ENCODE results near the gene CUL9. TPM values are rescaled to one million over a fixed set of nuclear protein-coding genes. Genes with fewer than 3 reads are reported as not detected.

Gene CUL9
- total and polyA plus RNA-seq, 2 donors (not counting 1 experiment from before 2014, with no cell fraction given), result 6.7 to 32.2 TPM

DNA sequence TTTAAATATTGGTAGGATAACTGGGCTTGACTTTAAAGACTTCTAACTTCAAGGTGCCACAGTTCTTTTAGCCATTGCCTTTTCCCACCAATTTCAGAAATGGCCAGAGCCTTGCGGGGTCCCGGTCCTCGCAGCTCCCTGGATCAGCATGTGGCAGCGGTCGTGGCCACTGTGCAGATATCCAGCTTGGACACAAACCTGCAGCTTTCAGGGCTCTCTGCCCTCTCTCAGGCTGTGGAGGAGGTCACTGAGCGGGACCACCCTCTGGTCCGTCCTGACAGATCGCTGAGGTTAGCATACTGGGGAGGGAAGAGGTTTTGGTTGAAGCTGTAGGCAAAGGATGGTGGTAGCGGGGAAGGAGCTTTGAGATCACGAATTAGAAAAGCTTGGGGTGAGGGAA is 6.4 kb downstream of the CUL9 start:
- no peaks in the 10 kb centered on the region for H3K9me3 ChIP-seq (ENCODE audit: control insufficient read depth, insufficient read depth, low read depth, low read length)
- H3K4me3 ChIP-seq (replicated peaks in 1 of 4; ENCODE audit: control extremely low read depth in 1 of 4, insufficient read depth in 1 of 4, low read depth in 3 of 4, low read length in 4 of 4), result no peak overlapping the region
- H3K36me3 ChIP-seq (ENCODE audit: control insufficient read depth, insufficient read depth, low read length), result peaks cover 26% of the 10 kb centered on the region
- no peaks in the 10 kb centered on the region for H4K20me1 ChIP-seq (ENCODE audit: control insufficient read depth, extremely low read depth, insufficient read depth, low read length)
- no peak for DNase-seq (ENCODE audit: low read depth in 2 of 2)
- TF ChIP-seq EZH2 (IDR thresholded peaks at IDR 0.05; ENCODE audit: low read length, missing control alignments), result no peak
- TF ChIP-seq, protein P1, sequence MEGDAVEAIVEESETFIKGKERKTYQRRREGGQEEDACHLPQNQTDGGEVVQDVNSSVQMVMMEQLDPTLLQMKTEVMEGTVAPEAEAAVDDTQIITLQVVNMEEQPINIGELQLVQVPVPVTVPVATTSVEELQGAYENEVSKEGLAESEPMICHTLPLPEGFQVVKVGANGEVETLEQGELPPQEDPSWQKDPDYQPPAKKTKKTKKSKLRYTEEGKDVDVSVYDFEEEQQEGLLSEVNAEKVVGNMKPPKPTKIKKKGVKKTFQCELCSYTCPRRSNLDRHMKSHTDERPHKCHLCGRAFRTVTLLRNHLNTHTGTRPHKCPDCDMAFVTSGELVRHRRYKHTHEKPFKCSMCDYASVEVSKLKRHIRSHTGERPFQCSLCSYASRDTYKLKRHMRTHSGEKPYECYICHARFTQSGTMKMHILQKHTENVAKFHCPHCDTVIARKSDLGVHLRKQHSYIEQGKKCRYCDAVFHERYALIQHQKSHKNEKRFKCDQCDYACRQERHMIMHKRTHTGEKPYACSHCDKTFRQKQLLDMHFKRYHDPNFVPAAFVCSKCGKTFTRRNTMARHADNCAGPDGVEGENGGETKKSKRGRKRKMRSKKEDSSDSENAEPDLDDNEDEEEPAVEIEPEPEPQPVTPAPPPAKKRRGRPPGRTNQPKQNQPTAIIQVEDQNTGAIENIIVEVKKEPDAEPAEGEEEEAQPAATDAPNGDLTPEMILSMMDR (conservative IDR thresholded peaks at IDR 0.05 in 1 of 2, IDR thresholded peaks at IDR 0.05 in 1 of 2; ENCODE audit: low read depth in 1 of 2, low read length in 2 of 2), result no peak
- H3K4me2 ChIP-seq (ENCODE audit: extremely low read depth, insufficient read depth, low read length), result no peak overlapping the region
- no peaks in the 10 kb centered on the region for H3K79me2 ChIP-seq (ENCODE audit: control insufficient read depth, insufficient read depth, low read length)
- no peaks in the 10 kb centered on the region for H3K4me1 ChIP-seq (ENCODE audit: control insufficient read depth, extremely low read depth, insufficient read depth, low read length)
- H3K9ac ChIP-seq (ENCODE audit: insufficient read depth, low read length), result no peak overlapping the region
- H3K27ac ChIP-seq (ENCODE audit: insufficient read depth, low read length), result no peak overlapping the region
- H3K27me3 ChIP-seq (ENCODE audit: control insufficient read depth, insufficient read depth, low read length), result no peaks in the 10 kb centered on the region
- no peak overlapping the region for H2AFZ ChIP-seq (ENCODE audit: low read length)

DNA sequence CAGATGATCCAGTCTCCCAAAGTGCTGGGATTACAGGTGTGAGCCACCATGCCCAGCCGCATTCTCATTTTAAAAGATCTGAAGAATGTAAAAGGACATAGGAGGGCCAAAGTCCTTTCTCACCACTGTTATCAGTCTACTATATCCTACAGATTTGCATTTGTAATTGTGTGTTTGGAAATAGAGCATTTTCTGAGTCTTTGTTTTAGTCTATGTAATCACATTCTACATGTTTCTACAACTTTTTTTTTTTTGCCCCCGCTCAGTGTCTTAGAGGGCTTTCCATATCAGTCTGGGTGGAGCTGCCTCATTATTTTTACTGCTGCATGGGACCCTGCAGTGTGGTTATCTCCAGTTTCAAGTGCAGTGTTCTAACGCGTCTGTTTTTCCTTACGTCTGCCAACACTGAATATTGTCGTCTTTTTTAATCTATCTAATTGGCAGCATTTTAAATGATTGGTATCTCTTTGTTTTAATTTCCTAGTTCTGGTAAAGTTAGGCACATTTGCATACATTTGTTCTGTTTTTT is 7.8 kb downstream of the CUL9 start:
- no peaks in the 10 kb centered on the region for H3K4me1 ChIP-seq (ENCODE audit: control insufficient read depth, extremely low read depth, insufficient read depth, low read length)
- no peak overlapping the region for H3K4me3 ChIP-seq (replicated peaks in 1 of 4; ENCODE audit: control extremely low read depth in 1 of 4, insufficient read depth in 1 of 4, low read depth in 3 of 4, low read length in 4 of 4)
- no peak overlapping the region for H3K4me2 ChIP-seq (ENCODE audit: extremely low read depth, insufficient read depth, low read length)
- H2AFZ ChIP-seq (ENCODE audit: low read length), result no peak overlapping the region
- no peaks in the 10 kb centered on the region for H3K27me3 ChIP-seq (ENCODE audit: control insufficient read depth, insufficient read depth, low read length)
- TF ChIP-seq, protein P1 (conservative IDR thresholded peaks at IDR 0.05 in 1 of 2, IDR thresholded peaks at IDR 0.05 in 1 of 2; ENCODE audit: low read depth in 1 of 2, low read length in 2 of 2), result no peak
- DNase-seq (ENCODE audit: low read depth in 2 of 2), result no peak
- H3K9ac ChIP-seq (ENCODE audit: insufficient read depth, low read length), result no peak overlapping the region
- H3K79me2 ChIP-seq (ENCODE audit: control insufficient read depth, insufficient read depth, low read length), result no peaks in the 10 kb centered on the region
- H3K9me3 ChIP-seq (ENCODE audit: control insufficient read depth, insufficient read depth, low read depth, low read length), result no peaks in the 10 kb centered on the region
- no peak overlapping the region for H3K27ac ChIP-seq (ENCODE audit: insufficient read depth, low read length)
- H3K36me3 ChIP-seq (ENCODE audit: control insufficient read depth, insufficient read depth, low read length), result peaks cover 21% of the 10 kb centered on the region
- no peaks in the 10 kb centered on the region for H4K20me1 ChIP-seq (ENCODE audit: control insufficient read depth, extremely low read depth, insufficient read depth, low read length)

DNA sequence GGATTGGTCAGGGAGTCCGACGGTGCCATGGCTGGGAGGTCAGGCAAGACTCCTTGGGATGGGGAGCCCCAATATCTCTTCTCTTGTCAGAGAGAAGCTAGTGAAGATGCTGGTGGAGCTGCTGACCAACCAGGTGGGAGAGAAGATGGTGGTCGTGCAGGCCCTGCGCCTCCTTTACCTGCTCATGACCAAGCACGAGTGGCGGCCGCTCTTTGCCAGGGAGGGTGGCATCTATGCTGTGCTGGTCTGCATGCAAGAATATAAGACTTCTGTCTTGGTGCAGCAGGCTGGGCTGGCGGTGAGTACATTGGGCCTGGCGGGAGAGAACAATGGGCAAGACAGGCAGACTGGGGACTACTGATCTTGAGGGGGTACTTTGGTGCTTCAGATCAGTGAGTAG is 10.9 kb downstream of the CUL9 start:
- Histone ChIP-seq H3K9me3 (ENCODE audit: control insufficient read depth, insufficient read depth, low read depth, low read length) (no peaks in the 10 kb centered on the region), H3K4me3 (replicated peaks in 1 of 4; ENCODE audit: control extremely low read depth in 1 of 4, insufficient read depth in 1 of 4, low read depth in 3 of 4, low read length in 4 of 4) (no peak overlapping the region), H3K27ac (ENCODE audit: insufficient read depth, low read length) (no peak overlapping the region), H3K36me3 (ENCODE audit: control insufficient read depth, insufficient read depth, low read length) (peaks cover 18% of the 10 kb centered on the region), H3K4me1 (ENCODE audit: control insufficient read depth, extremely low read depth, insufficient read depth, low read length) (no peaks in the 10 kb centered on the region), H3K27me3 (ENCODE audit: control insufficient read depth, insufficient read depth, low read length) (no peaks in the 10 kb centered on the region), H3K79me2 (ENCODE audit: control insufficient read depth, insufficient read depth, low read length) (no peaks in the 10 kb centered on the region), H2AFZ (ENCODE audit: low read length) (no peak overlapping the region), H3K9ac (ENCODE audit: insufficient read depth, low read length) (no peak overlapping the region), H3K4me2 (ENCODE audit: extremely low read depth, insufficient read depth, low read length) (no peak overlapping the region), H4K20me1 (ENCODE audit: control insufficient read depth, extremely low read depth, insufficient read depth, low read length) (no peaks in the 10 kb centered on the region)
- TF ChIP-seq, protein P1 (conservative IDR thresholded peaks at IDR 0.05 in 1 of 2, IDR thresholded peaks at IDR 0.05 in 1 of 2; ENCODE audit: low read depth in 1 of 2, low read length in 2 of 2), result no peak
- TF ChIP-seq EZH2 (IDR thresholded peaks at IDR 0.05; ENCODE audit: low read length, missing control alignments), result no peak
- DNase-seq (ENCODE audit: low read depth in 2 of 2), result no peak

All from fibroblast of lung (primary cell).